HepG2 (cell line): ENCODE results near the gene NR0B1. TPM values are rescaled to one million over a fixed set of nuclear protein-coding genes. Genes with fewer than 3 reads are reported as not detected.

Experiments
- ATAC-seq: fragments of 200-7000 bp; cut with Tn5 transposase; 3 replicates; pipeline ENCODE4 v1.9.1; 2020; ENCODE audit warnings: mild to moderate bottlenecking, moderate library complexity
- BruUV-seq: library from RNA; stranded (reverse); fragments of 400-500 nt; replicated peaks from 2 replicates; lab custom pipeline; 2021; lab: Mats Ljungman, UMichigan
- CTCF ChIA-PET: fragments of 300-600 bp; formaldehyde crosslinking; extraction: SDS; loops from one replicate; lab custom pipeline; 2021; ENCODE audit warnings: low total read pairs, inconsistent platforms, low intra/inter-chr PET ratio; lab: Yijun Ruan, JAX
- POLR2A ChIA-PET: fragments of 350-600 bp; sonication (Branson Sonifier 250); formaldehyde crosslinking; loops from one replicate; lab custom pipeline; 2020; ENCODE audit warnings: antibody characterized with exemption, inconsistent platforms; lab: Yijun Ruan, JAX
- DNase-seq: peaks from one replicate; pipeline ENCODE4 v3.0.0-alpha.2; 2015; ENCODE audit warnings: low spot score
- FAIRE-seq: peaks from 3 replicates; lab custom pipeline; 2011; peaks lifted over from hg19 to GRCh38; lab: Jason Lieb, UNC
- H2AFZ ChIP-seq: one replicate; pipeline ENCODE4 v1.6.1; 2011; ENCODE audit warnings: low read length, inconsistent platforms
- H3K27ac ChIP-seq: fragments of 300-600 bp; 3 replicates; pipeline ENCODE4 v1.8.0; 2011; ENCODE audit warnings: mixed run types, mild to moderate bottlenecking, mixed read lengths, low read length, inconsistent platforms; ENCODE audit not compliant: insufficient read depth; ENCODE audit errors: extremely low read length
- H3K27me3 ChIP-seq, 2 experiments: fragments of 200-600 bp in 1 of 2; 2 replicates in 1 of 2; 3 replicates in 1 of 2; pipeline versions ENCODE4 v1.6.0 to v1.8.0; 2011; ENCODE audit warnings: low read length in 2 of 2, mild to moderate bottlenecking in 2 of 2, moderate library complexity in 2 of 2, inconsistent platforms in 1 of 2; ENCODE audit not compliant: insufficient read depth in 2 of 2, control insufficient read depth in 1 of 2
- H3K36me3 ChIP-seq, 2 experiments: fragments of 200-600 bp in 1 of 2; replicated peaks in 1 of 2; 2 replicates in 1 of 2; 3 replicates in 1 of 2; pipeline versions ENCODE4 v1.5.1 to v1.8.0; 2011; ENCODE audit warnings: low read length in 2 of 2, inconsistent platforms in 1 of 2; ENCODE audit not compliant: insufficient read depth in 2 of 2, control insufficient read depth in 1 of 2
- H3K4me1 ChIP-seq: 2 replicates; pipeline ENCODE4 v1.5.1; 2012; ENCODE audit warnings: low read length, inconsistent platforms; ENCODE audit not compliant: insufficient read depth
- H3K4me2 ChIP-seq: 2 replicates; pipeline ENCODE4 v1.6.0; 2011; ENCODE audit warnings: low read depth, low read length, inconsistent platforms
- H3K4me3 ChIP-seq, 3 experiments: fragments of 200-600 bp in 1 of 3; sonication (generic), shearing (Covaris generic) in 1 of 3; replicated peaks in 1 of 3; 2 replicates each; pipeline ENCODE4 v1.5.1; 2011 to 2016; ENCODE audit warnings: low read length in 3 of 3, inconsistent platforms in 2 of 3, low read depth in 2 of 3, mild to moderate bottlenecking in 2 of 3, control low read depth in 1 of 3, mixed read lengths in 1 of 3; ENCODE audit not compliant: insufficient read depth in 1 of 3
- H3K79me2 ChIP-seq: one replicate; pipeline ENCODE4 v1.6.1; 2011; ENCODE audit warnings: low read length, inconsistent platforms; ENCODE audit not compliant: insufficient read depth
- H3K9ac ChIP-seq: 2 replicates; pipeline ENCODE4 v1.6.0; 2011; ENCODE audit warnings: mild to moderate bottlenecking, low read depth, low read length, inconsistent platforms; ENCODE audit not compliant: insufficient read depth
- H3K9me3 ChIP-seq: 2 replicates; pipeline ENCODE4 v1.5.1; 2012; ENCODE audit warnings: mild to moderate bottlenecking, low read length
- H4K20me1 ChIP-seq: 2 replicates; pipeline ENCODE4 v1.6.0; 2011; ENCODE audit warnings: inconsistent platforms, mild to moderate bottlenecking, low read length, moderate library complexity; ENCODE audit not compliant: insufficient read depth
- AGO1 ChIP-seq: fragments of 200-400 bp; formaldehyde crosslinking; IDR thresholded peaks from 2 replicates; pipeline ENCODE4 v1.6.1; 2017; ENCODE audit warnings: mild to moderate bottlenecking, low read depth, low read length, moderate library complexity; ENCODE audit not compliant: poor library complexity, severe bottlenecking
- TEAD3 ChIP-seq: optimal IDR thresholded peaks from 2 replicates; pipeline ENCODE3; 2016; ENCODE audit warnings: borderline replicate concordance
- ZFY ChIP-seq: sonication (generic); formaldehyde crosslinking; IDR thresholded peaks from 2 replicates; pipeline ENCODE4 v1.4.0; 2020; ENCODE audit warnings: missing genetic modification reagents
- WGBS: methylation state at CpG from one replicate; pipeline ENCODE4 v1.1.6; 2017; ENCODE audit warnings: low lambda C conversion rate; 5-methylcytosine and 5-hydroxymethylcytosine counted together
- in situ Hi-C: cut with HindIII; loops from 2 replicates; pipeline ENCODE4 v1.10.0; 2017; ENCODE audit warnings: low pct_unique_long_range_greater_than_20kb; ENCODE audit not compliant: extremely low pct_ligation_motif_present
- intact Hi-C: fragments of 100-400 bp; cut with micrococcal nuclease; formaldehyde crosslinking; loops from one replicate; pipeline ENCODE4 v1.10.0; 2022; ENCODE audit not compliant: unreplicated experiment
- polyA plus RNA-seq, 8 experiments: library from polyadenylated mRNA; depleted of rRNA in 3 of 8; stranded (reverse) in 7 of 8; unstranded in 1 of 8; fragments of >200 nt; fragmentation: Illumina TruSeq in 4 of 8; extraction: Trizol in 4 of 8; gene quantifications; 2 replicates each; pipeline versions ENCODE4 v1.2.1 to v1.2.3, GENCODE V29; 2011 to 2016; ENCODE audit warnings: low read depth in 4 of 8, missing spikeins in 1 of 8, mixed read lengths in 1 of 8; ENCODE audit not compliant: insufficient read depth in 1 of 8
- total RNA-seq, 5 experiments: library from RNA; depleted of rRNA; stranded (reverse); fragments of >200 nt; fragmentation: Illumina TruSeq; extraction: Trizol; gene quantifications; 2 replicates each; pipeline ENCODE4 v1.2.3, GENCODE V29; 2016; ENCODE audit warnings: low read depth in 1 of 5

NR0B1 gene
- total and polyA plus RNA-seq, 2 of the 13 experiments (the other 11 are each of a cell fraction or from before 2014, with no cell fraction given), result not detected

DNA sequence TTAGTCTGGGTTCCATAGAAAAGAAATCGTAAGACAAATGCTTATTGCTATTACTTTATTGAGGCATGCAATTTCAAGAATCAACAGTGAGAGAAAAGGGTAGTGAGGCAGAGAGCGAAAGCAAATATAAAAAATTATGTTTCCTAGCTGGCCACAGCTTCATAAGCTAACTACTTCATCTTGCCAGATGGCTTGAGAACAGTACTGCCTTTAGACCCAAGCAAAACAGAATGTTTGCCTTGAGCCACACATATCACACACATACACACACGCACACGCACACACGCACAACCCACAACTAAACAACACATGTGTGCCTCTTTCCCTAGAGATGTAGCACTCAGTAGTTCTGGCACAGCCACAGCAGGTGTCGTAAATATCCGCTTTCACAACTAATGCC lies 31.6 kb upstream of the NR0B1 start:
- TF ChIP-seq ZFY (CRISPR knock-in tag), result no peak
- H2AFZ ChIP-seq, result no peak overlapping the region
- FAIRE-seq (no peak), DNase-seq (no peak), ATAC-seq (no peak)
- intact Hi-C loops (no loop called here), in situ Hi-C loops (no loop called here)
- no peak overlapping the region for H3K27ac ChIP-seq
- H4K20me1 ChIP-seq, result no peaks in the 10 kb centered on the region
- H3K27me3 ChIP-seq, result no peaks in the 10 kb centered on the region
- no peaks in the 10 kb centered on the region for H3K36me3 ChIP-seq
- no peak overlapping the region for H3K4me2 ChIP-seq
- no peak overlapping the region for H3K9ac ChIP-seq
- no peaks in the 10 kb centered on the region for H3K9me3 ChIP-seq
- ChIA-PET CTCF (no interaction called here), POLR2A (no interaction called here)
- H3K79me2 ChIP-seq, result no peaks in the 10 kb centered on the region
- BruUV-seq, result no TSS peak
- H3K4me3 ChIP-seq, result no peak overlapping the region
- no peaks in the 10 kb centered on the region for H3K4me1 ChIP-seq
- 14% methylated on average over 6 of the region's 7 CpGs for WGBS

DNA sequence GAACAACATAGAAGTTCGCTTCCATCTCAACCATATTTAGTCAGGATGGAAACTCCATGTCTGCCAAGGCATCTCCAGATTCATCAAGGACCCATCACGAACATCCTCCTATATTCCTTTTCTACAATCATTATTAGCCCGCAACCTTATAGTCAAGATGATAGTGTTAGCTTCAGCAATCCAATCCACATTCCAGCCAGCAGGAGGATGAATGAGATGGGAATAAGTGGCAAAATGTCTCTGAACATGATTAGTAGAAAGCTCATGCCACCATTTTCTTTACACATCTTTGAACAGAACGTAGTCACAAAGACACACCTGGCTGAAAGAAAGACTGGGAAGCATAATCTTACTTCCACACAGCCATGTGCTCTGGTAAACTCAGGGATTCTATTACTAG lies 18.6 kb upstream of the NR0B1 start:
- Histone ChIP-seq H3K9ac (no peak overlapping the region), H2AFZ (no peak overlapping the region), H3K4me2 (no peak overlapping the region), H4K20me1 (no peaks in the 10 kb centered on the region), H3K4me1 (no peaks in the 10 kb centered on the region), H3K9me3 (no peaks in the 10 kb centered on the region), H3K36me3 (no peaks in the 10 kb centered on the region), H3K79me2 (no peaks in the 10 kb centered on the region), H3K27ac (no peak overlapping the region), H3K27me3 (no peaks in the 10 kb centered on the region), H3K4me3 (no peak overlapping the region)
- POLR2A ChIA-PET, result no interaction called here
- TF ChIP-seq TEAD3 (CRISPR knock-in tag), result peak; percentile 37
- no peak for TF ChIP-seq AGO1
- intact Hi-C loops (no loop called here), in situ Hi-C loops (no loop called here)
- BruUV-seq, result no TSS peak
- ATAC-seq (no peak), DNase-seq (no peak), FAIRE-seq (no peak)
- CTCF ChIA-PET, result no interaction called here
- 20% methylated on average over 4 of the region's 4 CpGs for WGBS
